Retinal pigment epithelial cell (primary cell): ENCODE results near the gene LEMD1.
A peak's percentile ranks its signal among the peaks of the same experiment; 100 is the strongest.

Experiments
- DNase-seq: peaks from one replicate; pipeline ENCODE4 v3.0.0-alpha.2; 2010; ENCODE audit warnings: low read depth
- H3K4me3 ChIP-seq: 2 replicates; pipeline ENCODE4 v1.5.1; 2011; ENCODE audit warnings: mild to moderate bottlenecking, low read length, control low read depth, moderate library complexity
- CTCF ChIP-seq: conservative IDR thresholded peaks from 2 replicates; pipeline ENCODE4 v1.5.1; 2011; ENCODE audit warnings: low read depth, low read length, control low read depth, inconsistent platforms

LEMD1 gene, protein sequence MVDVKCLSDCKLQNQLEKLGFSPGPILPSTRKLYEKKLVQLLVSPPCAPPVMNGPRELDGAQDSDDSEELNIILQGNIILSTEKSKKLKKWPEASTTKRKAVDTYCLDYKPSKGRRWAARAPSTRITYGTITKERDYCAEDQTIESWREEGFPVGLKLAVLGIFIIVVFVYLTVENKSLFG

DNA sequence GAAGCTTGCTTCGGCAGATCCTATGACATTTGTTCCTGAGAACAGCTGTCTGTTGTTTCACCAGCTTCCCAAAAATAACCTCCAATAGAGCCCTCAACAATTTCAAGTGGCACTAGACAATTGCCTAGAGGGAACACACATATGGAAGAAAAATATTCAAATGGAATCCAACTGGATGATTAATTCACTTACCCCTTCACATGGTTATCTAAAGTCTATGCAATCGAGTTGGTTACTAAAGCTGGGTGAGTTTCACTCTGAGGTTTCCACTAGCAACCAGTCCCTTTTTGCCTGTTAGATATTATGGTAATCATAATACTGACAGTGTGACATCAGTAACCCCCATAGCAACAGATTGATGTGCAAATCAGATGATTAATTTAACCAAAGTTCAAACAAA is at the start of gene LEMD1:
TSS of gene LEMD1 (minus strand) at position 259 of the 400 bp plus-strand sequence. CDS start 1,520 bp downstream, outside the sequence.
- no peak within 1 kb of the TSS for H3K4me3 ChIP-seq
- TF ChIP-seq CTCF, result no peak
- DNase-seq, result no peak

GRCh38 chr1:205470131-205470530 is 48.3 kb upstream of the LEMD1 start:
- H3K4me3 ChIP-seq, result no peak overlapping the region
- no peak for TF ChIP-seq CTCF
- no peak for DNase-seq

DNA sequence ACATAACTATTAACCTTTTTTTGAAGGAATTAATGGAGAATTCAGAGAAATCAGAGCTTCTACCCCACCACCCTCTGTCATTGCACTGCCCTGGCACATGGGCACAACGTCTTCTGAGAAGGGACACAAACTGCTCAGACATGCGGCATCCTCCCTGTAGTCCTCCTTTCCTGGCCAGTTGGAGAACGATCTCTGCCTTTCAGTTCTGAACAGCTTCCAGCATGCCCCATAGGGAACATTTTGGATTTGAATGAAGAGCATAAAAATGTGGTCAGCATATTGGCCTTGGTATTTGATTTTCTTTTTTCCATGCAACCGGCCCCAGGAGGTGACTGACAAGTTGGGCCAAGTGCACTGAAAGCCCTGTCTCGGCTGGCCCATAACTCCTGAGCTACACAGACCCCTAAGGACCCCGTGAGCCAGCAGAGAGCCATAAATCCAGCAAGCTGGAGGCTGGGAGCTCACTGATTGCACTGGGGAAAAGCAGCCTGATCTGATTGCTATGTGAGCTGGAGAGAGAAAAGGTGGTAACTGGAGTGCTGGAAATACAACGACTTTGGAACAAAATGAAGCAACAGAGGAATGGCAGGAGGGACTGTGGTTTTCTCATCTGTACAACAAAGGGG is 44.9 kb upstream of the LEMD1 start:
- DNase-seq, result no peak
- no peak for TF ChIP-seq CTCF
- H3K4me3 ChIP-seq, result no peak overlapping the region

- no peak for DNase-seq
- no peak for TF ChIP-seq CTCF
- H3K4me3 ChIP-seq, result no peak overlapping the region
Measured at GRCh38 chr1:205465392-205465791, 43.5 kb upstream of the LEMD1 start.

- no peak for TF ChIP-seq CTCF
- peak; percentile 45 for DNase-seq
- H3K4me3 ChIP-seq, result no peak overlapping the region
Measured at GRCh38 chr1:205458777-205459566, 37.1 kb upstream of the LEMD1 start.

- no peak for TF ChIP-seq CTCF
- DNase-seq, result no peak
- H3K4me3 ChIP-seq, result no peak overlapping the region
Measured at GRCh38 chr1:205456868-205457745, 35.3 kb upstream of the LEMD1 start.
